Measurements from ENCODE around the gene FOXE1. TPM values are rescaled to one million over a fixed set of nuclear protein-coding genes. Genes with fewer than 3 reads are reported as not detected.

The FOXE1 gene
- total and polyA plus RNA-seq, 4 donors: not detected

DNA sequence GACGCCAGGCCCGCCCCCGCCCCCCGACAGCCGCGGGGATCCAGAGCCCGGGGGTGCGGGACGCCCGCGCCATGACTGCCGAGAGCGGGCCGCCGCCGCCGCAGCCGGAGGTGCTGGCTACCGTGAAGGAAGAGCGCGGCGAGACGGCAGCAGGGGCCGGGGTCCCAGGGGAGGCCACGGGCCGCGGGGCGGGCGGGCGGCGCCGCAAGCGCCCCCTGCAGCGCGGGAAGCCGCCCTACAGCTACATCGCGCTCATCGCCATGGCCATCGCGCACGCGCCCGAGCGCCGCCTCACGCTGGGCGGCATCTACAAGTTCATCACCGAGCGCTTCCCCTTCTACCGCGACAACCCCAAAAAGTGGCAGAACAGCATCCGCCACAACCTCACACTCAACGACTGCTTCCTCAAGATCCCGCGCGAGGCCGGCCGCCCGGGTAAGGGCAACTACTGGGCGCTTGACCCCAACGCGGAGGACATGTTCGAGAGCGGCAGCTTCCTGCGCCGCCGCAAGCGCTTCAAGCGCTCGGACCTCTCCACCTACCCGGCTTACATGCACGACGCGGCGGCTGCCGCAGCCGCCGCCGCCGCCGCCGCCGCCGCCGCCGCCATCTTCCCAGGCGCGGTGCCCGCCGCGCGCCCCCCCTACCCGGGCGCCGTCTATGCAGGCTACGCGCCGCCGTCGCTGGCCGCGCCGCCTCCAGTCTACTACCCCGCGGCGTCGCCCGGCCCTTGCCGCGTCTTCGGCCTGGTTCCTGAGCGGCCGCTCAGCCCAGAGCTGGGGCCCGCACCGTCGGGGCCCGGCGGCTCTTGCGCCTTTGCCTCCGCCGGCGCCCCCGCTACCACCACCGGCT lies 1.0 kb downstream of the FOXE1 start:
- Histone ChIP-seq H3K9me3 (ENCODE audit: control insufficient read depth in 4 of 4, low read length in 3 of 4) (peaks cover 0 to 12% (median 0%) of the 10 kb centered on the region in 4 donors), H3K27me3 (ENCODE audit: control insufficient read depth in 4 of 4, insufficient read depth in 4 of 4, low read length in 3 of 4) (peaks cover 14 to 38% (median 27%) of the 10 kb centered on the region in 4 donors), H3K27ac (ENCODE audit: low read depth in 1 of 2, low read length in 2 of 2) (no peak overlapping the region), H3K36me3 (ENCODE audit: control insufficient read depth in 4 of 4, insufficient read depth in 3 of 4, low read depth in 1 of 4, low read length in 3 of 4) (no peaks in the 10 kb centered on the region), H3K4me3 (ENCODE audit: low read depth in 1 of 3, low read length in 3 of 3) (peak overlapping the region in 2 of 3 donors; percentile 26 to 47), H3K4me1 (ENCODE audit: control insufficient read depth in 4 of 4, insufficient read depth in 4 of 4, low read length in 3 of 4) (peaks cover 10 to 18% (median 15%) of the 10 kb centered on the region in 4 donors), H3K9ac (ENCODE audit: low read depth in 1 of 2, low read length in 2 of 2) (no peak overlapping the region)
- DNase-seq (ENCODE audit: low spot score): peak; percentile 33
- 5% methylated on average over 125 of the region's 125 CpGs for WGBS
- TF ChIP-seq FOXA1 (IDR thresholded peaks at IDR 0.05) (no peak), JUND (IDR thresholded peaks at IDR 0.05) (no peak), RXRA (IDR thresholded peaks at IDR 0.05) (no peak), EGR1 (IDR thresholded peaks at IDR 0.05; ENCODE audit: low read depth in 2 of 2) (no peak), YY1 (IDR thresholded peaks at IDR 0.05) (no peak), FOXA2 (IDR thresholded peaks at IDR 0.05) (no peak), HNF4A (conservative IDR thresholded peaks at IDR 0.05) (no peak)
- TF ChIP-seq, protein P1, sequence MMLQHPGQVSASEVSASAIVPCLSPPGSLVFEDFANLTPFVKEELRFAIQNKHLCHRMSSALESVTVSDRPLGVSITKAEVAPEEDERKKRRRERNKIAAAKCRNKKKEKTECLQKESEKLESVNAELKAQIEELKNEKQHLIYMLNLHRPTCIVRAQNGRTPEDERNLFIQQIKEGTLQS (IDR thresholded peaks at IDR 0.05): no peak

DNA sequence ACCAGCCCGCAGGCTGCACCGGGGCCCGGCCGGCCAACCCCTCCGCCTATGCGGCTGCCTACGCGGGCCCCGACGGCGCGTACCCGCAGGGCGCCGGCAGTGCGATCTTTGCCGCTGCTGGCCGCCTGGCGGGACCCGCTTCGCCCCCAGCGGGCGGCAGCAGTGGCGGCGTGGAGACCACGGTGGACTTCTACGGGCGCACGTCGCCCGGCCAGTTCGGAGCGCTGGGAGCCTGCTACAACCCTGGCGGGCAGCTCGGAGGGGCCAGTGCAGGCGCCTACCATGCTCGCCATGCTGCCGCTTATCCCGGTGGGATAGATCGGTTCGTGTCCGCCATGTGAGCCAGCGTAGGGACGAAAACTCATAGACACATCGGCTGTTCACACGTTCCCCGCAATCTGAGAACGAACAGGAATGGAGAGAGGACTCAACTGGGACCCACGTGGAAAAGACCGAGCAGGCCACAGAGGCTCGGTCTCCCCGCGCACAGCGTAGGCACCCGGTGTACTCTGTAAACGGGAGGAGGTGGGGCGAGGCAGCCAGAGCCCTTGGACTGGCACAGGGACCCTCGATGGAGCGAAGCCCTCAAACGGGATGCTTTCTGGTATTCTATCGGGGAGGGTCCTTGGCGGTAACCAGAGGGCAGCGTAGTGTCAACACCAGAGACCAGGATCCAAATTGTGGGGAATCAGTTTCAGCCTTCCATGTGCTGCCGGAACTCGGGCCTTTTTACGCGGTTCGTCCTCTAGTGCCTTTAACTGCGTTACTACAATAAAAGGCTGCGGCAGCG lies 1.9 kb downstream of the FOXE1 start:
- Histone ChIP-seq H3K9me3 (ENCODE audit: control insufficient read depth in 4 of 4, low read length in 3 of 4) (peaks cover 0 to 12% (median 0%) of the 10 kb centered on the region in 4 donors), H3K9ac (ENCODE audit: low read depth in 1 of 2, low read length in 2 of 2) (no peak overlapping the region), H3K36me3 (ENCODE audit: control insufficient read depth in 4 of 4, insufficient read depth in 3 of 4, low read depth in 1 of 4, low read length in 3 of 4) (no peaks in the 10 kb centered on the region), H3K27me3 (ENCODE audit: control insufficient read depth in 4 of 4, insufficient read depth in 4 of 4, low read length in 3 of 4) (peaks cover 15 to 40% (median 26%) of the 10 kb centered on the region in 4 donors), H3K4me3 (ENCODE audit: low read depth in 1 of 3, low read length in 3 of 3) (peak overlapping the region in 1 of 3 donors; percentile 47), H3K27ac (ENCODE audit: low read depth in 1 of 2, low read length in 2 of 2) (no peak overlapping the region), H3K4me1 (ENCODE audit: control insufficient read depth in 4 of 4, insufficient read depth in 4 of 4, low read length in 3 of 4) (peaks cover 10 to 18% (median 14%) of the 10 kb centered on the region in 4 donors)
- TF ChIP-seq, protein P1 (IDR thresholded peaks at IDR 0.05): no peak
- TF ChIP-seq GABPA (IDR thresholded peaks at IDR 0.05 in 1 of 2, conservative IDR thresholded peaks at IDR 0.05 in 1 of 2): no peak
- TF ChIP-seq YY1 (IDR thresholded peaks at IDR 0.05): no peak
- WGBS: 12% methylated on average over 71 of the region's 71 CpGs
- DNase-seq (ENCODE audit: low spot score): no peak

DNA sequence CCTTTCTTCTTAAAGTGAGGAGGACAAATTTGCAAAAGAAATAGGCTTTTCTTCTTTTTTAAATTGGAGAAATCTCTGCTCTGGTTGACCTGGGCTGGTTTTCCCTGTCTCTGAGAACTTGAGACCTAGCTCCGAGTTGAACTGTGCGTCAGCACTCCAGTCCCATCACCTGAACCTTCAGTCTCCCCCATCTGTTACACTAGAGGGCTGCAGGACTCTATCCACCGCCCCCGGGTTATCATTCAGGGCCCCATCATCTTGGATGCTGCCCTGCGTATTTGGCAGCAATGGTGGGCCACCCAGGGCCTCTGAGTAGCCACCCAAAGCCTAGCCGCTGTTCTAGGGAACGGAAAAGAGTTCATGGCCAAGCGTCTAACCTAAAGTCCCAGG lies 2.5 kb downstream of the FOXE1 start:
- H3K4me3 ChIP-seq (ENCODE audit: low read depth in 1 of 3, low read length in 3 of 3): no peak overlapping the region
- no peak for TF ChIP-seq NR2F2 (IDR thresholded peaks at IDR 0.05)
- TF ChIP-seq YY1 (IDR thresholded peaks at IDR 0.05): no peak
- TF ChIP-seq, protein P2, sequence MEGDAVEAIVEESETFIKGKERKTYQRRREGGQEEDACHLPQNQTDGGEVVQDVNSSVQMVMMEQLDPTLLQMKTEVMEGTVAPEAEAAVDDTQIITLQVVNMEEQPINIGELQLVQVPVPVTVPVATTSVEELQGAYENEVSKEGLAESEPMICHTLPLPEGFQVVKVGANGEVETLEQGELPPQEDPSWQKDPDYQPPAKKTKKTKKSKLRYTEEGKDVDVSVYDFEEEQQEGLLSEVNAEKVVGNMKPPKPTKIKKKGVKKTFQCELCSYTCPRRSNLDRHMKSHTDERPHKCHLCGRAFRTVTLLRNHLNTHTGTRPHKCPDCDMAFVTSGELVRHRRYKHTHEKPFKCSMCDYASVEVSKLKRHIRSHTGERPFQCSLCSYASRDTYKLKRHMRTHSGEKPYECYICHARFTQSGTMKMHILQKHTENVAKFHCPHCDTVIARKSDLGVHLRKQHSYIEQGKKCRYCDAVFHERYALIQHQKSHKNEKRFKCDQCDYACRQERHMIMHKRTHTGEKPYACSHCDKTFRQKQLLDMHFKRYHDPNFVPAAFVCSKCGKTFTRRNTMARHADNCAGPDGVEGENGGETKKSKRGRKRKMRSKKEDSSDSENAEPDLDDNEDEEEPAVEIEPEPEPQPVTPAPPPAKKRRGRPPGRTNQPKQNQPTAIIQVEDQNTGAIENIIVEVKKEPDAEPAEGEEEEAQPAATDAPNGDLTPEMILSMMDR (IDR thresholded peaks at IDR 0.05; ENCODE audit: low read depth, low read length, missing input control): no peak
- no peak for TF ChIP-seq JUND (IDR thresholded peaks at IDR 0.05)
- H3K4me1 ChIP-seq (ENCODE audit: control insufficient read depth in 4 of 4, insufficient read depth in 4 of 4, low read length in 3 of 4): peaks cover 10 to 18% (median 14%) of the 10 kb centered on the region in 4 donors

More for the DNA sequence above, 2.5 kb downstream of the FOXE1 start:
- Histone ChIP-seq H3K27me3 (ENCODE audit: control insufficient read depth in 4 of 4, insufficient read depth in 4 of 4, low read length in 3 of 4) (peaks cover 15 to 38% (median 25%) of the 10 kb centered on the region in 4 donors), H3K9me3 (ENCODE audit: control insufficient read depth in 4 of 4, low read length in 3 of 4) (peaks cover 0 to 12% (median 0%) of the 10 kb centered on the region in 4 donors), H3K36me3 (ENCODE audit: control insufficient read depth in 4 of 4, insufficient read depth in 3 of 4, low read depth in 1 of 4, low read length in 3 of 4) (no peaks in the 10 kb centered on the region), H3K27ac (ENCODE audit: low read depth in 1 of 2, low read length in 2 of 2) (no peak overlapping the region), H3K9ac (ENCODE audit: low read depth in 1 of 2, low read length in 2 of 2) (no peak overlapping the region)
- no peak for DNase-seq (ENCODE audit: low spot score)
- WGBS: 18% methylated on average over 8 of the region's 8 CpGs

Measured in liver (tissue), 9 donors.